Colonic mucosa (tissue), 4 donors: ENCODE data around the gene KIF12. TPM values are rescaled to one million over a fixed set of nuclear protein-coding genes. Genes with fewer than 3 reads are reported as not detected.

ENCODE experiments used
- DNase-seq: peaks from one replicate; pipeline ENCODE4 v3.0.0-alpha.2; 2020
- H3K27ac ChIP-seq: fragments of 200-600 bp; one replicate; pipeline ENCODE4 v1.8.0; 2021
- H3K27me3 ChIP-seq: fragments of 200-600 bp; one replicate; pipeline ENCODE4 v1.8.0; 2021
- H3K36me3 ChIP-seq: fragments of 200-600 bp; one replicate; pipeline ENCODE4 v1.8.0; 2021
- H3K4me1 ChIP-seq: fragments of 200-600 bp; one replicate; pipeline ENCODE4 v1.8.0; 2021; ENCODE audit warnings: mild to moderate bottlenecking
- H3K4me3 ChIP-seq: fragments of 200-600 bp; one replicate; pipeline ENCODE4 v1.8.0; 2021
- H3K9ac ChIP-seq, 2 donors: one replicate each; pipeline ENCODE4 v1.7.0; 2013; ENCODE audit warnings: control low read depth in 2 of 2, low read depth in 2 of 2, low read length in 2 of 2
- H3K9me3 ChIP-seq: fragments of 200-600 bp; one replicate; pipeline ENCODE4 v1.8.0; 2021
- intact Hi-C: fragments of 100-400 bp; cut with DNase I; formaldehyde crosslinking; loops from one replicate; pipeline ENCODE4 v1.14.1; 2022
- total RNA-seq, 2 donors: library from RNA; stranded (reverse); fragmentation: NEBNext Ultra II Directional in 1 of 2; extraction: Animal tissue kit (Norgen Biotek cat#: 25700) in 1 of 2; gene quantifications; one replicate each; pipeline ENCODE4 v1.2.1, GENCODE V29; 2021
- TF ChIP-seq, protein P1 (sequence below): fragments of 200-600 bp; IDR thresholded peaks from one replicate; pipeline ENCODE4 v1.8.0; 2022; ENCODE audit warnings: antibody characterized with exemption, mild to moderate bottlenecking
- donor health status: healthy.
- donor health status: DM: no; HTN: no; CAD: no.
- donor health status: DM: no; HTN: no; CAD: no.

KIF12 gene
- total RNA-seq, 2 donors from 2014 or later: 27.2 to 33.8 TPM

DNA sequence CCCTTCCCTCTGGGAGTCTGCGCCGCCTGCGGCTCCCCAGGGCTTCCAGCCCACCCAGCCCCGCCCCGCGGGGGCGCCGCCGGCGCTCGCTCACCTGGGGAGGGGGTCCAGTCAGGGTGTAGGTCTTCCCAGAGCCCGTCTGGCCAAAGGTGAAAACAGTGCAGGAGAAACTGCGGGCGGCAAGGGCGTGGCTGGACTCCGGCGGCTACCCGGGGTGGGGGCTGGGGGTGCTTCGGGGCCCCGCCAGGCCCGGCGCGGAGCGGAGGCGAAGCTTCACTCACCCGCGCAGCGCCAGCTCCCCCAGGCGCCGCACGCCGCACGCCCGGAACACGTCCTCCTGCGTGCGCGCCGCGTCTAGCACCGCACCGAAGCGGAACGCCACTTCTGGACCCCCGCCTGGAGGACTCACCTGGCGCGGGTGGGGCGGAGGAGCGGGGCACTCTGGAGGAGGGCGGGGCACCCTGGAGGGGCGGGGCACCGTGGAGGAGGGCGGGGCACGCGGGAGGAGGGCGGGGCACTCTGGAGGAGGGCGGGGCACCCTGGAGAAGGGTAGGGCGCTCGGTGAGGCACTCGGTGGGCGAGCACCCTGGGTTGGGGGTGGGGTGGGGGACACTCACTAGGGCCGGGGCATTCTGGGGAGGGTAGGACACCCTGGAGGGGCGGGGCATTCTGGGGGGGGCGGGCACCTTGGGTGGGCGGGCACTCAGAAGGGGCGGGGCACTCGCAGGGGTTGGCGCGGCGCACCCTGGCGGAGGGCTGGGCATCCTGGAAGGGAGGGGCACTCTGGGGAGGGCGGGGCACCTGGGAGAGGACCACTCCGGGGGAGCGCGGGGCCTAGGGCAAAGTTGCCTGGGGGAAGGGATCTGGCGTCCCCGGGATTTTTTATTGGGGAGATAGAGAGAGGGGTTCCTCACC, 814 bp downstream of the KIF12 start:
- Histone ChIP-seq H3K27ac (peak overlapping the region; percentile 38), H3K4me1 (no peaks in the 10 kb centered on the region), H3K27me3 (no peaks in the 10 kb centered on the region), H3K9me3 (no peaks in the 10 kb centered on the region), H3K36me3 (no peaks in the 10 kb centered on the region), H3K9ac (peak overlapping the region in 1 of 2 donors; percentile 54), H3K4me3 (peak overlapping the region; percentile 36)
- DNase-seq: peak; percentile 90
- TF ChIP-seq, protein P1, sequence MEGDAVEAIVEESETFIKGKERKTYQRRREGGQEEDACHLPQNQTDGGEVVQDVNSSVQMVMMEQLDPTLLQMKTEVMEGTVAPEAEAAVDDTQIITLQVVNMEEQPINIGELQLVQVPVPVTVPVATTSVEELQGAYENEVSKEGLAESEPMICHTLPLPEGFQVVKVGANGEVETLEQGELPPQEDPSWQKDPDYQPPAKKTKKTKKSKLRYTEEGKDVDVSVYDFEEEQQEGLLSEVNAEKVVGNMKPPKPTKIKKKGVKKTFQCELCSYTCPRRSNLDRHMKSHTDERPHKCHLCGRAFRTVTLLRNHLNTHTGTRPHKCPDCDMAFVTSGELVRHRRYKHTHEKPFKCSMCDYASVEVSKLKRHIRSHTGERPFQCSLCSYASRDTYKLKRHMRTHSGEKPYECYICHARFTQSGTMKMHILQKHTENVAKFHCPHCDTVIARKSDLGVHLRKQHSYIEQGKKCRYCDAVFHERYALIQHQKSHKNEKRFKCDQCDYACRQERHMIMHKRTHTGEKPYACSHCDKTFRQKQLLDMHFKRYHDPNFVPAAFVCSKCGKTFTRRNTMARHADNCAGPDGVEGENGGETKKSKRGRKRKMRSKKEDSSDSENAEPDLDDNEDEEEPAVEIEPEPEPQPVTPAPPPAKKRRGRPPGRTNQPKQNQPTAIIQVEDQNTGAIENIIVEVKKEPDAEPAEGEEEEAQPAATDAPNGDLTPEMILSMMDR: no peak
- intact Hi-C loops: no loop called here

DNA sequence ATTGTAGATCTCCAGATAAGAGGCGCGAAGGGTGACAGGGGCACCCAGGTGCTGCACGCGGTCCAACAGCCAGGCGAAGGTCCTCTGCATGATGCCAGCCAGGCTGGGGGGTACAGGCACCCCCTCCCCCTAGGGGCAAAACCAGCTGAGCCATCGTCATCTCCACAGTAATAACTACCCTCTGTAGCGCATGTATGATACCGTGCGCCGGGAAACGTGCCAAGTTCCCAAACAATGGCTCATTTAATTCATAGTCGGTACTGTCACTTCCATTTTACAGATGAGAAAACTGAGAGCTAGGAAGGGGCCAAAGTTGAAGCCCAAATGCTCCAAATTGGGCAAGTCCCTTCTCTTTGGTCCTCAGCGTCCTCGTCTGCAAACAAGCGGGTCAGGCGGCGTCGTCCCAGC, 1.5 kb downstream of the KIF12 start:
- TF ChIP-seq, protein P1: no peak
- intact Hi-C loops: no loop called here
- Histone ChIP-seq H3K4me3 (peak overlapping the region; percentile 36), H3K36me3 (no peaks in the 10 kb centered on the region), H3K9me3 (no peaks in the 10 kb centered on the region), H3K27ac (peak overlapping the region; percentile 10), H3K4me1 (no peaks in the 10 kb centered on the region), H3K27me3 (no peaks in the 10 kb centered on the region), H3K9ac (no peak overlapping the region)
- DNase-seq: peak; percentile 79

DNA sequence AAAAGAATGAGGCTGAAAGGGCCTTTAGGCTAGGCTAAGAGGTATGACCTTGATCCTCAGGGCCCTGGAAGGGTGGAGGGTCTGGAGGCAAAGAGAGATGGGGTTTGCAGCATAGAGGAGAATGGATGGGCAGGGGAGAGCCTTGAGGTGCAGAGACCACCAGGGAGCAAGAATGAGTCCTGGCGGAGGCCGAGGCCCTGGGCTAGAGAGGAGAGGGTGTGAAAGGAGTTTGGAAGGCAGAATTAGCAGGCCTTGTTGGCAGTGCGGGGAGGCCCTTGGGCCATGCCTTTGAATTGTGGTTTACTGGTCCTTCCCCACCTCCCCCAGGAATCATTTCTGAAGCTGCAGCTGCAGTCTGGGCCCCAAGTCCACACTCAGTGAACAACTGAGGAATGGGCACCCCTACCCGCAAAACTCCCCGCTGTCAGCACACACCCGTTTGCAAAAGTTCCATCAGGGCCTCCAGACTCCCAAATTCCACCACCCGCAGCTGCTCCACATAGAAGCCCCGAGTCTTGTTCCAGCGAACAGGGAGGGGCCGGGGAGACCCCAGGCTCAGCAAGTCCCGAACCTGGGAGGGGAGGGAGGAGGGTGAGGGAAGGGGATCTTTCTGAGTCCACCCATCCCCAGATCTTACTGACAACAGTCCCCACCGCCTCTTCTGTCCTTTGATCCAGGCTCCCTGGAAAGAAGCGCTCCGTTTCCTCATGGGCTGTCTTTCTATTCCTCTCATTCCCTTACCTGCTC, 2.1 kb downstream of the KIF12 start:
- H3K9ac ChIP-seq: no peak overlapping the region
- no peaks in the 10 kb centered on the region for H3K9me3 ChIP-seq
- DNase-seq: no peak
- TF ChIP-seq, protein P1: no peak
- intact Hi-C loops: no loop called here
- no peaks in the 10 kb centered on the region for H3K27me3 ChIP-seq
- H3K4me1 ChIP-seq: no peaks in the 10 kb centered on the region
- no peak overlapping the region for H3K27ac ChIP-seq
- no peak overlapping the region for H3K4me3 ChIP-seq
- H3K36me3 ChIP-seq: no peaks in the 10 kb centered on the region

GRCh38 chr9:114096041-114096511, 3.0 kb downstream of the KIF12 start:
- no peaks in the 10 kb centered on the region for H3K4me1 ChIP-seq

DNA sequence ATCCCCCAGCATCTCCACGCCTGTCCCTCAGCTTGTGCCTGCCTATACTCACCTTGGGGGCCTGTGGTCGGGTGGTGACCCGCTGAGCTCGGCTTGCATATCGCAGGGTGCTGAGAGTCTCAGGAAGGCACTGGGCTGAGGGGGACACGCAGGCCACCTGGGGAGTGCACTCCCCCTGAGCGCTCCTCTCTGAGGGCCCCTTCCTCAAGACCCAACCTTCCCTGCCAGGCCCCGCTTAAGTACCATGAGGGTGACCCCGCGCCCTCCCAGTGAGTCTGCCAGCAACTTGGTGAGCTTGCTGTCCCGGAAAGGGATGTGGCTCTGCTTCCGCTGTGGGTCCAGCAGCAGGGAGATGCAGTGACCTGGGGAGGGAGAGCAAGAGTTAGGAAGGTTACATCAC, 4.1 kb downstream of the KIF12 start:
- Histone ChIP-seq H3K4me3 (no peak overlapping the region), H3K36me3 (no peaks in the 10 kb centered on the region), H3K4me1 (no peaks in the 10 kb centered on the region), H3K27ac (no peak overlapping the region), H3K27me3 (no peaks in the 10 kb centered on the region), H3K9me3 (no peaks in the 10 kb centered on the region), H3K9ac (no peak overlapping the region)
- TF ChIP-seq, protein P1: no peak
- DNase-seq: no peak
- intact Hi-C loops: no loop called here

More at GRCh38 chr9:114096041-114096511, 3.0 kb downstream of the KIF12 start:
- intact Hi-C loops: no loop called here
- DNase-seq: no peak
- no peaks in the 10 kb centered on the region for H3K27me3 ChIP-seq
- no peak overlapping the region for H3K4me3 ChIP-seq
- TF ChIP-seq, protein P1: no peak
- no peak overlapping the region for H3K9ac ChIP-seq
- H3K27ac ChIP-seq: no peak overlapping the region
- no peaks in the 10 kb centered on the region for H3K36me3 ChIP-seq
- no peaks in the 10 kb centered on the region for H3K9me3 ChIP-seq
